Activated CD4-positive, alpha-beta T cell treated with anti-CD3 and anti-CD28 coated beads for 1 hour (primary cell): ENCODE results near the gene MRPL34.
A peak's percentile ranks its signal among the peaks of the same experiment; 100 is the strongest.

Experiments used
- DNase-seq: peaks from one replicate; pipeline ENCODE4 v3.0.0-alpha.2; 2020

MRPL34 gene

GRCh38 chr19:17311455-17312188, 6.0 kb downstream of the MRPL34 start:
- no peak for DNase-seq

- no peak for DNase-seq
These were observed 6.8 kb downstream of the MRPL34 start for GRCh38 chr19:17312189-17313113.

GRCh38 chr19:17314007-17314593, 8.4 kb downstream of the MRPL34 start:
- no peak for DNase-seq

GRCh38 chr19:17318966-17319365, 13.3 kb downstream of the MRPL34 start:
- no peak for DNase-seq

GRCh38 chr19:17319473-17320238, 14.0 kb downstream of the MRPL34 start:
- DNase-seq, result no peak

- no peak for DNase-seq
These were observed 14.8 kb downstream of the MRPL34 start for GRCh38 chr19:17320435-17320834.

- no peak for DNase-seq
These were observed 16.2 kb downstream of the MRPL34 start for GRCh38 chr19:17321655-17322489.

- DNase-seq, result no peak
These were observed 17.2 kb downstream of the MRPL34 start for GRCh38 chr19:17322854-17323253.

- DNase-seq, result no peak
These were observed 17.8 kb downstream of the MRPL34 start for GRCh38 chr19:17323300-17323963.

GRCh38 chr19:17323964-17324332, 18.3 kb downstream of the MRPL34 start:
- DNase-seq, result no peak

- DNase-seq, result no peak
These were observed 18.9 kb downstream of the MRPL34 start for GRCh38 chr19:17324357-17325114.

- DNase-seq, result no peak
These were observed 19.5 kb downstream of the MRPL34 start for GRCh38 chr19:17325133-17325532.

GRCh38 chr19:17325881-17326594, 20.4 kb downstream of the MRPL34 start:
- no peak for DNase-seq

GRCh38 chr19:17326595-17326966, 20.9 kb downstream of the MRPL34 start:
- DNase-seq, result no peak

- DNase-seq, result no peak
These were observed 21.5 kb downstream of the MRPL34 start for GRCh38 chr19:17327068-17327653.

- DNase-seq, result peak; percentile 37
These were observed 22.2 kb downstream of the MRPL34 start for GRCh38 chr19:17327654-17328516.

- no peak for DNase-seq
These were observed 23.1 kb downstream of the MRPL34 start for GRCh38 chr19:17328517-17329365.
